B cell (primary cell): ENCODE results near the gene CUTA. TPM values are rescaled to one million over a fixed set of nuclear protein-coding genes. Genes with fewer than 3 reads are reported as not detected.
A peak's percentile ranks its signal among the peaks of the same experiment; 100 is the strongest.

Experiments used
- ATAC-seq: fragments of 200-7000 bp; cut with Tn5 transposase; one replicate; pipeline ENCODE4 v1.10.0; 2021; ENCODE audit warnings: low read depth, mild to moderate bottlenecking, moderate number of reproducible peaks, moderate library complexity
- CTCF ChIA-PET: fragments of 350-600 bp; sonication (Branson Sonifier 250); formaldehyde crosslinking; loops from one replicate; lab custom pipeline; 2021; ENCODE audit warnings: antibody characterized with exemption, inconsistent platforms; lab: Charles Lee
- POLR2A ChIA-PET: fragments of 350-600 bp; sonication (Branson Sonifier 250); formaldehyde crosslinking; loops from one replicate; lab custom pipeline; 2021; ENCODE audit warnings: antibody characterized with exemption; lab: Charles Lee
- DNase-seq: peaks from one replicate; pipeline ENCODE4 v3.0.0; 2013
- H2AFZ ChIP-seq: 2 replicates; pipeline ENCODE4 v1.6.1; 2012; ENCODE audit warnings: mild to moderate bottlenecking, low read depth, low read length; ENCODE audit not compliant: insufficient read depth, poor library complexity, severe bottlenecking
- H3K27ac ChIP-seq, 2 donors: 1 replicate in 1 of 2; 2 replicates in 1 of 2; pipeline ENCODE4 v1.5.1; 2012 to 2013; ENCODE audit warnings: low read length in 2 of 2, mild to moderate bottlenecking in 2 of 2, moderate library complexity in 1 of 2
- H3K27me3 ChIP-seq, 4 experiments: fragments of 200-600 bp in 1 of 4; sonication (generic) in 1 of 4; replicated peaks in 1 of 4; 1 replicate in 2 of 4; 2 replicates in 2 of 4; pipeline versions ENCODE4 v1.6.1 to v1.7.0; 2013 to 2016; ENCODE audit warnings: low read length in 3 of 4, mild to moderate bottlenecking in 2 of 4, mixed read lengths in 1 of 4, moderate library complexity in 1 of 4; ENCODE audit not compliant: insufficient read depth in 4 of 4, control insufficient read depth in 3 of 4; ENCODE audit errors: control extremely low read depth in 1 of 4
- H3K36me3 ChIP-seq, 2 experiments: replicated peaks in 1 of 2; 1 replicate in 1 of 2; 2 replicates in 1 of 2; pipeline versions ENCODE4 v1.6.1 to v1.7.1; 2013; ENCODE audit warnings: low read length in 1 of 2; ENCODE audit not compliant: insufficient read depth in 2 of 2, control insufficient read depth in 1 of 2; ENCODE audit errors: control extremely low read depth in 1 of 2, extremely low read depth in 1 of 2
- H3K4me1 ChIP-seq, 2 donors: fragments of 200-600 bp in 1 of 2; sonication (generic) in 1 of 2; 1 replicate in 1 of 2; 2 replicates in 1 of 2; pipeline versions ENCODE4 v1.5.1 to v1.6.1; 2013 to 2017; ENCODE audit warnings: low read length in 2 of 2; ENCODE audit not compliant: control insufficient read depth in 2 of 2, insufficient read depth in 2 of 2
- H3K4me2 ChIP-seq: replicated peaks from 2 replicates; pipeline ENCODE3; 2012; ENCODE audit warnings: mild to moderate bottlenecking, low read depth, low read length; ENCODE audit not compliant: poor library complexity, severe bottlenecking
- H3K4me3 ChIP-seq, 5 experiments: fragments of 200-600 bp in 1 of 5; sonication (generic) in 1 of 5; 1 replicate in 3 of 5; 2 replicates in 2 of 5; pipeline versions ENCODE4 v1.5.1 to v1.7.0; 2011 to 2016; ENCODE audit warnings: low read length in 4 of 5, mild to moderate bottlenecking in 4 of 5, low read depth in 2 of 5, control low read depth in 1 of 5, moderate library complexity in 1 of 5; ENCODE audit not compliant: insufficient read depth in 1 of 5; ENCODE audit errors: control extremely low read depth in 1 of 5, extremely low read depth in 1 of 5
- H3K79me2 ChIP-seq: fragments of 200-600 bp; sonication (generic); one replicate; pipeline ENCODE4 v1.6.0; 2016; ENCODE audit warnings: low read length; ENCODE audit not compliant: control insufficient read depth, insufficient read depth
- H3K9ac ChIP-seq: fragments of 200-600 bp; sonication (generic); 2 replicates; pipeline ENCODE4 v1.6.1; 2017; ENCODE audit warnings: mild to moderate bottlenecking, low read length, moderate library complexity
- H3K9me3 ChIP-seq, 3 donors: one replicate each; pipeline versions ENCODE4 v1.6.1 to v1.7.1; 2013; ENCODE audit warnings: low read length in 2 of 3; ENCODE audit not compliant: control insufficient read depth in 2 of 3, insufficient read depth in 1 of 3; ENCODE audit errors: control extremely low read depth in 1 of 3
- H4K20me1 ChIP-seq: 2 replicates; pipeline ENCODE4 v1.6.0; 2012; ENCODE audit warnings: mild to moderate bottlenecking, low read length; ENCODE audit not compliant: insufficient read depth, control insufficient read depth, poor library complexity, severe bottlenecking
- H3K27ac Mint-ChIP-seq: one replicate; pipeline ENCODE4 v1.8.0; 2021; ENCODE audit warnings: mixed read lengths
- H3K27me3 Mint-ChIP-seq: one replicate; pipeline ENCODE4 v1.8.0; 2021; ENCODE audit warnings: mixed read lengths
- H3K4me1 Mint-ChIP-seq: one replicate; pipeline ENCODE4 v1.8.0; 2021; ENCODE audit warnings: mixed read lengths
- H3K4me3 Mint-ChIP-seq: one replicate; pipeline ENCODE4 v1.8.0; 2021; ENCODE audit warnings: mixed read lengths
- H3K9me3 Mint-ChIP-seq: one replicate; pipeline ENCODE4 v1.8.0; 2022; ENCODE audit warnings: mixed read lengths; ENCODE audit not compliant: insufficient read depth
- CTCF ChIP-seq: fragments of 200-600 bp; IDR thresholded peaks from one replicate; pipeline ENCODE4 v1.8.0; 2022; ENCODE audit warnings: antibody characterized with exemption, mild to moderate bottlenecking
- EZH2 ChIP-seq: IDR thresholded peaks from 2 replicates; pipeline ENCODE4 v1.6.1; 2012; ENCODE audit warnings: borderline replicate concordance, low read depth, mild to moderate bottlenecking, moderate library complexity, low read length; ENCODE audit not compliant: insufficient read depth, poor library complexity, severe bottlenecking
- WGBS: methylation state at CpG from one replicate; pipeline ENCODE4 v1.1.5; 2013; ENCODE audit warnings: missing lambda C conversion rate; ENCODE audit not compliant: insufficient coverage; 5-methylcytosine and 5-hydroxymethylcytosine counted together
- intact Hi-C: fragments of 100-400 bp; cut with micrococcal nuclease; formaldehyde crosslinking; loops from one replicate; pipeline ENCODE4 v1.10.0; 2022
- polyA plus RNA-seq: library from polyadenylated mRNA; depleted of rRNA; stranded (reverse); fragments of >200 nt; gene quantifications from 2 replicates; pipeline ENCODE4 v1.2.3, GENCODE V29; 2012
- total RNA-seq, 2 donors: library from RNA; stranded (reverse); fragments of 120-200 nt in 1 of 2; gene quantifications; 1 replicate in 1 of 2; 2 replicates in 1 of 2; pipeline versions ENCODE4 v1.2.3 to v1.2.4, GENCODE V29; 2013 to 2022

CUTA gene
- total and polyA plus RNA-seq, 2 donors (not counting 1 experiment from before 2014, with no cell fraction given): 137 to 226 TPM

- peak overlapping the region in 4 of 5 experiments; percentile 61 to 79 (median 66) for H3K4me3 ChIP-seq
- peak overlapping the region; percentile 79 for H2AFZ ChIP-seq
- 0% methylated on average over 5 of the region's 12 CpGs for WGBS
- TF ChIP-seq EZH2 (no peak), CTCF (no peak)
- ChIA-PET POLR2A (interaction anchor here (0.6 to 1.6 kb wide), 5 partner anchors 16 to 155 kb away, joined by 3 to 9 read pairs (median 5); partner anchors contain the start of genes PHF1, RPS18 and VPS52), CTCF (interaction anchor here (1.1 to 2.5 kb wide), 9 partner anchors 14 to 149 kb away, joined by 3 to 15 read pairs (median 6); partner anchors contain the start of genes B3GALT4, ZBTB22 and ZBTB9)
- intact Hi-C loops: loop anchor here (1.0 to 5.0 kb wide), 4 partner anchors 9 to 195 kb away; partner anchors contain the start of genes CUTA, ITPR3 and TAPBP
- peak overlapping the region; percentile 79 for H3K9ac ChIP-seq
- H3K27ac ChIP-seq: peak overlapping the region; percentile 78 to 90
- peaks cover 59 to 66% of the 10 kb centered on the region in 2 donors for H3K4me1 ChIP-seq
- DNase-seq (peak; percentile 74), ATAC-seq (peak; percentile 3)
- Mint-ChIP-seq H3K4me3 (peak overlapping the region; percentile 92), H3K27ac (peak overlapping the region; percentile 95), H3K4me1 (peaks cover 74% of the 10 kb centered on the region), H3K9me3 (no peaks in the 10 kb centered on the region), H3K27me3 (no peaks in the 10 kb centered on the region)
- H3K36me3 ChIP-seq: no peaks in the 10 kb centered on the region
- H3K4me2 ChIP-seq: peak overlapping the region; percentile 92
- no peaks in the 10 kb centered on the region for H3K9me3 ChIP-seq
- no peaks in the 10 kb centered on the region for H4K20me1 ChIP-seq
- H3K27me3 ChIP-seq: no peaks in the 10 kb centered on the region
- peaks cover 12% of the 10 kb centered on the region for H3K79me2 ChIP-seq
Observed at GRCh38 chr6:33426590-33427511, 8.9 kb upstream of the CUTA start.
